HG02588 (cell line): Measurements from ENCODE around the gene MPP4.
"Not testable (repeated sequence)": the region's sequence is repeated elsewhere in the genome, so short reads cannot be mapped to it uniquely, and the experiment has no call there.

Experiments used
- ATAC-seq: cut with Tn5 transposase; IDR thresholded peaks from one replicate; pipeline ENCODE4 v1.9.1; 2021; ENCODE audit warnings: mild to moderate bottlenecking, moderate library complexity; ENCODE audit not compliant: unreplicated experiment

MPP4 gene

GRCh38 chr2:201673546-201673945 is 24.9 kb downstream of the MPP4 start:
- no peak for ATAC-seq

GRCh38 chr2:201671205-201671604 is 27.2 kb downstream of the MPP4 start:
- not testable (repeated sequence) for ATAC-seq

- no peak for ATAC-seq
Measured at GRCh38 chr2:201669865-201670264, 28.6 kb downstream of the MPP4 start.

GRCh38 chr2:201668402-201668910 is 30.0 kb downstream of the MPP4 start:
- no peak for ATAC-seq

- ATAC-seq: no peak
Measured at GRCh38 chr2:201664334-201664733, 34.1 kb downstream of the MPP4 start.

GRCh38 chr2:201661366-201661765 is 37.1 kb downstream of the MPP4 start:
- no peak for ATAC-seq

- ATAC-seq: no peak
Measured at GRCh38 chr2:201660293-201660895, 38.0 kb downstream of the MPP4 start.

GRCh38 chr2:201656740-201657139 is 41.7 kb downstream of the MPP4 start:
- ATAC-seq: no peak

- no peak for ATAC-seq
Measured at GRCh38 chr2:201656102-201656501, 42.3 kb downstream of the MPP4 start.

- ATAC-seq: no peak
Measured at GRCh38 chr2:201654616-201655384, 43.6 kb downstream of the MPP4 start.

- ATAC-seq: no peak
Measured at GRCh38 chr2:201653221-201653620, 45.2 kb downstream of the MPP4 start.

- ATAC-seq: no peak
Measured at GRCh38 chr2:201649442-201649841, 49.0 kb downstream of the MPP4 start.

GRCh38 chr2:201647431-201647830 is 51.0 kb downstream of the MPP4 start:
- ATAC-seq: no peak

- ATAC-seq: no peak
Measured at GRCh38 chr2:201644001-201644400, 54.4 kb downstream of the MPP4 start.

GRCh38 chr2:201643216-201643890 is 55.1 kb downstream of the MPP4 start, which contains the start of gene TMEM237:
TSS of gene TMEM237 (minus strand) at chr2:201643503. CDS start at chr2:201643400, 103 bp downstream.
- peak; percentile 52 for ATAC-seq

GRCh38 chr2:201642579-201643215 is 55.7 kb downstream of the MPP4 start:
- peak; percentile 84 for ATAC-seq

- peak; percentile 35 for ATAC-seq
Measured at GRCh38 chr2:201642086-201642578, 56.3 kb downstream of the MPP4 start.

- no peak for ATAC-seq
Measured at GRCh38 chr2:201639205-201639604, 59.2 kb downstream of the MPP4 start.

GRCh38 chr2:201638326-201638725 is 60.1 kb downstream of the MPP4 start:
- ATAC-seq: no peak

GRCh38 chr2:201633661-201634249 is 64.7 kb downstream of the MPP4 start:
- ATAC-seq: no peak

- no peak for ATAC-seq
Measured at GRCh38 chr2:201631041-201631440, 67.4 kb downstream of the MPP4 start.
